ENCODE measurements around the gene ZNF823. TPM values are rescaled to one million over a fixed set of nuclear protein-coding genes. Genes with fewer than 3 reads are reported as not detected.
"Not testable (repeated sequence)": the region's sequence is repeated elsewhere in the genome, so short reads cannot be mapped to it uniquely, and the experiment has no call there.

ZNF823 gene
- total and polyA plus RNA-seq, 2 of the 13 experiments (the other 11 are each of a cell fraction or from before 2014, with no cell fraction given), result 5.7 to 11.7 TPM

DNA sequence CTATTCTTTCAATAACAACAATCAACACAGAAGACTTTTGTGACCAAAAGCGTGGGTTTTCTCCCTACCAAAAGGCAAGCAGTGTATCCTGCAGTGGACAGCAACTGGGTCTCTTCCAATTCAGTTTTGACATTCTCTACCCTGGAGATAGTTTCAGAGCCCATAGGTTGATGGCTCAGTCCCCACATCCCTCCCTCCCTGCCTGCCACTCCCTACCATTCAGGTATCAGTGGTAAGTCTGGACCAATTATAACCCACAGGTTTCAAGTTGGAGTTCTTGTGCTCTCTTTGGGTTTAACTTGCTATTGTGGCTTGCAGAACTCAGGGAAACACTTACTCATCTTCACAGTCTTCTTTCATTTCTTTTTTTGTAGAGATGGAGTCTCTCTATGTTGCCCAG, 60.2 kb downstream of the ZNF823 start (continued):
- TF ChIP-seq IKZF4 (CRISPR knock-in tag; IDR thresholded peaks at IDR 0.05; ENCODE audit: borderline replicate concordance, low read depth, not compliant biosample characterization), result no peak
- no peak for TF ChIP-seq RFX3 (CRISPR knock-in tag; IDR thresholded peaks at IDR 0.05)
- no peak for TF ChIP-seq ZFYVE20 (CRISPR knock-in tag; IDR thresholded peaks at IDR 0.05; ENCODE audit: borderline replicate concordance, low read depth)
- TF ChIP-seq, protein P1, sequence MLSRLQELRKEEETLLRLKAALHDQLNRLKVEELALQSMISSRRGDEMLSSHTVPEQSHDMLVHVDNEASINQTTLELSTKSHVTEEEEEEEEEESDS (CRISPR knock-in tag; IDR thresholded peaks at IDR 0.05; ENCODE audit: borderline replicate concordance), result no peak
- TF ChIP-seq, protein P2, sequence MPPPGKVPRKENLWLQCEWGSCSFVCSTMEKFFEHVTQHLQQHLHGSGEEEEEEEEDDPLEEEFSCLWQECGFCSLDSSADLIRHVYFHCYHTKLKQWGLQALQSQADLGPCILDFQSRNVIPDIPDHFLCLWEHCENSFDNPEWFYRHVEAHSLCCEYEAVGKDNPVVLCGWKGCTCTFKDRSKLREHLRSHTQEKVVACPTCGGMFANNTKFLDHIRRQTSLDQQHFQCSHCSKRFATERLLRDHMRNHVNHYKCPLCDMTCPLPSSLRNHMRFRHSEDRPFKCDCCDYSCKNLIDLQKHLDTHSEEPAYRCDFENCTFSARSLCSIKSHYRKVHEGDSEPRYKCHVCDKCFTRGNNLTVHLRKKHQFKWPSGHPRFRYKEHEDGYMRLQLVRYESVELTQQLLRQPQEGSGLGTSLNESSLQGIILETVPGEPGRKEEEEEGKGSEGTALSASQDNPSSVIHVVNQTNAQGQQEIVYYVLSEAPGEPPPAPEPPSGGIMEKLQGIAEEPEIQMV (CRISPR knock-in tag; IDR thresholded peaks at IDR 0.05; ENCODE audit: low read depth), result no peak
- TF ChIP-seq ATF1 (CRISPR knock-in tag; IDR thresholded peaks at IDR 0.05), result no peak
- TF ChIP-seq PAWR (CRISPR knock-in tag; IDR thresholded peaks at IDR 0.05; ENCODE audit: borderline replicate concordance), result no peak
- TF ChIP-seq, protein P3, sequence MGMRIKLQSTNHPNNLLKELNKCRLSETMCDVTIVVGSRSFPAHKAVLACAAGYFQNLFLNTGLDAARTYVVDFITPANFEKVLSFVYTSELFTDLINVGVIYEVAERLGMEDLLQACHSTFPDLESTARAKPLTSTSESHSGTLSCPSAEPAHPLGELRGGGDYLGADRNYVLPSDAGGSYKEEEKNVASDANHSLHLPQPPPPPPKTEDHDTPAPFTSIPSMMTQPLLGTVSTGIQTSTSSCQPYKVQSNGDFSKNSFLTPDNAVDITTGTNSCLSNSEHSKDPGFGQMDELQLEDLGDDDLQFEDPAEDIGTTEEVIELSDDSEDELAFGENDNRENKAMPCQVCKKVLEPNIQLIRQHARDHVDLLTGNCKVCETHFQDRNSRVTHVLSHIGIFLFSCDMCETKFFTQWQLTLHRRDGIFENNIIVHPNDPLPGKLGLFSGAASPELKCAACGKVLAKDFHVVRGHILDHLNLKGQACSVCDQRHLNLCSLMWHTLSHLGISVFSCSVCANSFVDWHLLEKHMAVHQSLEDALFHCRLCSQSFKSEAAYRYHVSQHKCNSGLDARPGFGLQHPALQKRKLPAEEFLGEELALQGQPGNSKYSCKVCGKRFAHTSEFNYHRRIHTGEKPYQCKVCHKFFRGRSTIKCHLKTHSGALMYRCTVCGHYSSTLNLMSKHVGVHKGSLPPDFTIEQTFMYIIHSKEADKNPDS (CRISPR knock-in tag; IDR thresholded peaks at IDR 0.05), result no peak
- no peak for TF ChIP-seq SP1 (IDR thresholded peaks at IDR 0.05)
- TF ChIP-seq SP1 (CRISPR knock-in tag; IDR thresholded peaks at IDR 0.05), result no peak
- no peak for TF ChIP-seq ZNF343 (CRISPR knock-in tag; IDR thresholded peaks at IDR 0.05)

DNA sequence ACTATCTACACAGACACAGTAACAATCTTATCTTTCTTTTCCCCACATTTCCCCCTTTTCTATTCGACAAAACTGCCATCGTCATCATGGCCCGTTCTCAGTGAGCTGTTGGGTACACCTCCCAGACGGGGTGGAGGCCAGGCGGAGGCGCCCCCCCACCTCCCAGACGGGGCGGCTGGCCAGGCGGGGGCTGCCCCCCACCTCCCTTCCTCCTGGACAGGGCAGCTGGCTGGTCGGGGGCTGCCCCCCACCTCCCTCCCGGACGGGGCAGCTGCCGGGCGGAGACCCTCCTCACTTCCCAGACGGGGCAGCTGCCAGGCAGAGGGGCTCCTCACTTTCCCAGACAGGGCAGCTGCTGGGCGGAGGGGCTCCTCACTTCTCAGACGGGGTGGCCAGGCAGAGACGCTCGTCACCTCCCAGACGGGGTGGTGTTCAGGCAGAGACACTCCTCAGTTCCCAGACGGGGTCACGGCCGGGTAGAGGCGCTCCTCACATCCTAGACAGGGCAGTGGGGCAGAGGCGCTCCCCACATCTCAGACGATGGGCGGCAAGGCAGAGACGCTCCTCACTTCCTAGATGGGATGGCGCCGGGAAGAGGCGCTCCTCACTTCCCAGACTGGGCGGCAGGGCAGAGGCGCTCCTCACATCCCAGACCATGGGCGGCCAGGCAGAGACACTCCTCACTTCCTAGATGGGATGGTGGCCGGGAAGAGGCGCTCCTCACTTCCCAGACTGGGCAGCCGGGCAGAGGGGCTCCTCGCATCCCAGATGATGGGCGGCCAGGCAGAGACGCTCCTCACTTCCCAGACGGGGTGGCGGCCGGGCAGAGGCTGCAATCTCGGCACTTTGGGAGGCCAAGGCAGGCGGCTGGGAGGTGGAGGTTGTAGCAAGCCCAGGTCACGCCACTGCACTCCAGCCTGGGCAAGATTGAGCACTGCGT, 61.8 kb downstream of the ZNF823 start:
- WGBS (ENCODE audit: low lambda C conversion rate), result 93% methylated on average over 14 of the region's 47 CpGs
- H3K36me3 ChIP-seq (replicated peaks in 1 of 2; ENCODE audit: control insufficient read depth in 1 of 2, insufficient read depth in 2 of 2, low read length in 2 of 2); H3K9ac ChIP-seq (ENCODE audit: insufficient read depth, low read depth, low read length); BruUV-seq (replicated peaks); DNase-seq (ENCODE audit: low spot score); intact Hi-C loops (cut with micrococcal nuclease; ENCODE audit: unreplicated experiment); H3K4me2 ChIP-seq (ENCODE audit: low read depth, low read length); CTCF ChIA-PET (ENCODE audit: low intra/inter-chr PET ratio, low total read pairs); H2AFZ ChIP-seq (ENCODE audit: low read length); FAIRE-seq; H3K4me1 ChIP-seq (ENCODE audit: insufficient read depth, low read length); H3K4me3 ChIP-seq (replicated peaks in 1 of 3; ENCODE audit: insufficient read depth in 1 of 3, low read depth in 2 of 3, low read length in 3 of 3); ATAC-seq; H3K27ac ChIP-seq (ENCODE audit: extremely low read length, insufficient read depth, low read length); POLR2A ChIA-PET; H4K20me1 ChIP-seq (ENCODE audit: insufficient read depth, low read length); H3K27me3 ChIP-seq (ENCODE audit: control insufficient read depth in 1 of 2, insufficient read depth in 2 of 2, low read length in 2 of 2); H3K9me3 ChIP-seq (ENCODE audit: low read length); H3K79me2 ChIP-seq (ENCODE audit: insufficient read depth, low read length): not testable (repeated sequence)
- in situ Hi-C loops (cut with HindIII; ENCODE audit: extremely low pct_ligation_motif_present, low pct_unique_long_range_greater_than_20kb), result loop anchor here (10.0 kb wide), 1 partner anchor 108 kb away; no protein-coding TSS in a partner anchor
